ENCODE results near the gene SCYGR6.
"Not testable (repeated sequence)": the region's sequence is repeated elsewhere in the genome, so short reads cannot be mapped to it uniquely, and the experiment has no call there.

The SCYGR6 gene

GRCh38 chr2:227724394-227725039 lies at the start of gene SCYGR6:
TSS of gene SCYGR6 (minus strand) at chr2:227724757. CDS start at chr2:227724757, 0 bp downstream.
- DNase-seq (ENCODE audit: low read depth), result no peak

DNA sequence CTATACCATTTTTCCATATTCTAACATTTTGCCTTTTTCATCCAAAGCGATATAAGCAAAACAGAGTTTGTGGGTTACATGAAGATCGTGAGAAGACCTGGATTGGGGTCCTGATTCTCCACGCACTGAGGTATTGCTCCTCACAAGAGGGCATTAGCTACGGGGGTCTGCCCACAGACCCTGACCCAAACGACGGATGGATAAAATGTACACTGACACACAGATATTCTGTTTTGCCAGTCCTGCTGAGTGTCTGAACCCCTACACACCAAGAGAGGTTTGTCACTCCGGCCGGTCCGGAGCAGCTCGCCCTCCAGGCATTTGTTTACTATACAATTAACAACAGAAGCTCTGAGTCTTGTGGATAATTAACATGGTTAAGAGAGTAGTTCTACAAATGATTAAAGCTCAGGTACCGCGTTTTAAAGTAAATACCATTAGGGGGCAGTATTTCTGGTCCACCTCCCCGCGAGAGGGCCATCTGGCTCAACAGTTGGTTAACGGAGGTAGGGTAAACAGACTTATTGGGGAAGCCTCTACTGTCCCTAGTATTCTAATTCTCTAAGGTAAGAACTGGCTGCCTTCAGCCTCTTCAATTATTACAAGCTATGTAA lies 49.6 kb upstream of the SCYGR6 start:
- no peak for DNase-seq (ENCODE audit: low read depth)

DNA sequence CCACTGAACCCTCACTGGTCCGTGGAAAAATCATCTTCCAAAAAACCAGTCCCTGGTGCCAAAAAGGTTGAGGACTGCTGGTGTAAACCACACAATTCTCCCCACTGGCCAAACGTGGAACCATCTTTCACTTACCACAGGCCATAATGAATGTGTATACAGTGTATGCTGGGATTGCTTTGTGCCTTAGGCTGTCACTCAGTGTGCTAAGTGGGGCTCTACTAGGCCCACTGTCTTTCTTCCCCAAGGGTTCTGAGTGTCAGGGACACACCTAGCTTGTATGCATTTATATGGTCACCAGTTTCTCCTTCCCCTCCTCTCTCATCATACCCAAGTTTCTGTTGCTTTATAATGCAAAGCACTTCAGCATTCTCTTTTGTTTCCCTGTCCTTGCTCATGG lies 48.4 kb upstream of the SCYGR6 start:
- no peak for DNase-seq (ENCODE audit: low read depth)

DNA sequence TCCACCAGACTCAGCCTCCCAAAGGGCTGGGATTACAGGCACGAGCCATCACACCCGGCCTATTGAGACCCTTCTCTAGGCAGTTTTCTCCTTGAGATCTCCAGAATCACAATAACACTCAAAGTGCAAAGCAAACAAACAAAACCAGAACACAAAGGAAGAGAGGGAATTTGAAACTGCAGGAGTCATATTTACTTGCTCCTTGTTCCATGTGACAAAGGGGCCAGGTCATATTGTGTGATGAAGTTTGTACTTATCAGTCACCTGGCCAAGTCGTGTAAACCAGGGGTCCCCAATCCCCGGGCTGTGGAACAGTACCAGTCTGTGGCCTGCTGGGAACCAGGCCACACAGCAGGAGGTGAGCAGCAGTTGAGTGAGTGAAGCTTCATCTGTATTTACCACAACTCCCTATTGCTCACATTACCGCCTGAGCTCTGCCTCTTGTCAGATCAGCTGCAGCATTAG lies 47.7 kb upstream of the SCYGR6 start:
- DNase-seq (ENCODE audit: low read depth), result no peak

GRCh38 chr2:227767830-227768229 lies 43.3 kb upstream of the SCYGR6 start:
- no peak for DNase-seq (ENCODE audit: low read depth)

DNA sequence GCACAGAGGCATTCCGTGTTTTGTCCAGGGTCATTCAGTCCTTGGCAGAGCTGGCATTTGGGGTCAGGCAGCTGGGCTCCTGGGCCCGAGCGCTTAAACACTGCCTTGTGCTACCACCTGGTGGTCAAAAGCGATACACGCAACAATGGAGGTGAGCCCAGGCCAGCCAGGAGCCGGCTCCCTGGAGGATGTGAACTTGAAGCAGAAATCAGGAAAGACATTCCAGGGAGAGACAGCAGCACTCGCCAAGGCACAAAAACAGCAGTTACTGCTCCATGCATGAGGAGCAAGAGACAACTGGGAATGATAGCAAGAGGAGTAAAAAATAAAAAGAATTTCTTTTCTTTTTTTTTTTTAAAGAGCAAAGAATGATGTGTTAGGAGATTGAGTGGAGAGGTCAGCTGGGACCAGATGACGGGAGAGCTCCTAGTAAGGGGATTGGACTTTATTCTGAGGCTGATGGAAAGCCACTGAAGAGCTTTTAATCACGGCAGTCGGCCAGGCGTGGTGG lies 41.9 kb upstream of the SCYGR6 start:
- peak; percentile 62 for DNase-seq (ENCODE audit: low read depth)

- DNase-seq (ENCODE audit: low read depth), result no peak
Observed at GRCh38 chr2:227765788-227766372, 41.3 kb upstream of the SCYGR6 start.

DNA sequence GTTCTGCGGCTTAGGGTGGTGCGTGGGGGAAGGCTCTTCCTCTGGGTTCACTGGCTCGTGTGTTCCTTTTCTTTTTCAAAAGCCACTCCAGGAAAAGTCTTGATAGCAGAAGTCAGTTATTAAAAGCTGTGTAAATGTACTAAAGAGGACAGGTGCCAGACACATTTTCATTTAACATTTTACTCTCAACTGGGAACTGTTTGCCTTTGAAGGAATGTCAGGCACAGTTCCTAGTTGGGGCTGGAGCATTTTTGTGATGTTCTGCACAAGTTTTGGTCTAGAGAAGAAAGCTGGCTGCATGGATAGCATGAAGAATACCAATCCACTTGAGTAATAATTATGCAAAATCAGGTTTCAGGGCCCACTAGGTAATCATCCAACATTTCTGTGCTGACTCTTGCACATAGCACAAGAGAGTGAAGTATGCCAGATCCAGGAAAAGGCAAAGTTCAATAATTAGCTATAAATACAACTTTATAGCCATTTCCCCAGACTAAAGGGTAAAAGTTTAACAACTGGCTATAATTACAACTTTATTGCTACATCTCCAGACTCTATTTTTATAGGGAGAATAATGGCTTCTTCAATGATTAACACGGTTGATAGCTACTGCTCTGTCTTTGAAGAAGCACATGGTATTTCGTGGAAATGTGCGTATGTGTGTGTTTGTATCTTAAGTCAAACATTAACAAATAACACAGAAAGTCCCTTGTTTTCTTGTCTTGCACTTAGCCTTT lies 37.4 kb upstream of the SCYGR6 start:
- no peak for DNase-seq (ENCODE audit: low read depth)

DNA sequence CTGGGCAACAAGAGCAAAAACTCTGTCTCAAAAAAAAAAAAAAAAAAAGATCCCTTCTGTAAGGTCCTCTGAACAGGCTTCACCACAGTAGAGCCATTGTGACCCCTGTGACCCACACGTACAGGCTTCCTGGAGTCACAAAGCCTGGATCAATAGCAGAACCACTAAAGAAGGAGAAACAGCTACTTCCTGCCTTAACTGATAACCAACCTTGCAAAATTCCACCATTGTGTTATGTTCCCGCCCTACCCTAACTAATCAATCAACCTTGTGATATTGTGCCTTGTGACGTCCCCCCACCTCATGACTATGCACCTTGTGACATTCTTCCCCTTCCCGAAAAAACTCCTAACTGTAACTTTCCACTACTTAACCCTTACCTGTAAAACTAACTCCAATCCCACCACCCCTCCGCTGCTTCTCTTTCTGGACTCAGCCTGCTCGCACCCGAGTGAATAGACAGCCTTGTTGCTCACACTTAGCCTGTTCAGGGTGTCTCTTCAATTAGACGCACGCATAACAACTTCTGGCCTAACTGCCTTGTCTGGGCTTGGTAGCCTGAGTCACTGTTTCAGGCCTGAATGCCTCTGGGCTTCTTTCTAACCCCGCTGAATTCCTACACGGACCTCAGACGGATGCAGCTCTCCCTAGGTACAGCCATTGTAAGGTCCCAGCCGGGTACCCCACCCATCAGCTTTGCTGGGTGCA lies 35.0 kb upstream of the SCYGR6 start:
- no peak for DNase-seq (ENCODE audit: low read depth)

GRCh38 chr2:227756261-227756660 lies 31.7 kb upstream of the SCYGR6 start:
- not testable (repeated sequence) for DNase-seq (ENCODE audit: low read depth)

GRCh38 chr2:227748079-227748478 lies 23.5 kb upstream of the SCYGR6 start:
- no peak for DNase-seq (ENCODE audit: low read depth)

GRCh38 chr2:227745594-227745993 lies 21.0 kb upstream of the SCYGR6 start, which contains the start of gene SCYGR8:
TSS of gene SCYGR8 (plus strand) at chr2:227745894. CDS start at chr2:227745894, 0 bp downstream.
- no peak for DNase-seq (ENCODE audit: low read depth)

- not testable (repeated sequence) for DNase-seq (ENCODE audit: low read depth)
Observed at GRCh38 chr2:227740705-227741104, 16.1 kb upstream of the SCYGR6 start.

- DNase-seq (ENCODE audit: low read depth), result no peak
Observed at GRCh38 chr2:227739351-227739750, 14.8 kb upstream of the SCYGR6 start.

DNA sequence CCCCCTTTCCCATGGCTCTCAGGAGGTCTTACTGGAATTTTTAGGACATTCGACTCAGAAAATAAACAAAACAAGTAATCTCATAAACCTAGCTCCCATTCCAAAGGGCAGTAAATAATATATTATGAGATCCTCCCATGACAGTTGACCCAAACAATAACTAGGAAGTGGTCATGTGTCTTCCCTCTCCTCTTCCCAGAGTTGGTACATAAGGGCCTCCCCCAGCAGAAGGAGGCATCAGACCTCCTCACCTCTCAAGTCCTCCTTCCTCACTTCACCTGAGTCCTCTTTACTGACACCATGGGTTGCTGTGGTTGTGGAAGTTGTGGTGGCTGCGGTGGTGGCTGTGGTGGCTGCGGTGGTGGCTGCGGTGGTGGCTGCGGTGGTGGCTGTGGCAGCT lies 3.5 kb upstream of the SCYGR6 start, which contains the start of gene SCYGR7:
SCYGR7 (plus strand) TSS at position 301 of the 400 bp plus-strand sequence; CDS start at position 301, 0 bp downstream.
- DNase-seq (ENCODE audit: low read depth), result no peak

- DNase-seq (ENCODE audit: low read depth), result not testable (repeated sequence)
Observed at GRCh38 chr2:227722821-227723220, 1.7 kb downstream of the SCYGR6 start.

DNA sequence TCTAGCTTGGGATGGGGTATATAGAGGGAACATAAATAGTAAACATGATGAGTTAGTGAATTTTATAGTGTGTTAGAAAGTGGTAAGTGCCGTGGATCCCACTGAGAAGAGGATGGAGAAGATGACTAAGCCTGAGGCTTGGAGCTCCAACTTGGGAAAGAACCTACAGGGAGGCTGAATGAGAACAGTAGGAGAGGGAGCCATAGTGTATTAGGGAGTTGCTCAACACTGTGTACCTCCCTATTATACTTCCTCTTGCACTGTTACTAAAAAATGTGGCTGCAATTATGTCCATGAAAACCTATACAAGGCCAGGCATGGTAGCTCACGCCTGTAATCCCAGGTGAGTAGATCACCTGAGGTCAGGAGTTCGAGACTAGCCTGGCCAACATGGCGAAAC lies 3.9 kb downstream of the SCYGR6 start:
- no peak for DNase-seq (ENCODE audit: low read depth)

DNA sequence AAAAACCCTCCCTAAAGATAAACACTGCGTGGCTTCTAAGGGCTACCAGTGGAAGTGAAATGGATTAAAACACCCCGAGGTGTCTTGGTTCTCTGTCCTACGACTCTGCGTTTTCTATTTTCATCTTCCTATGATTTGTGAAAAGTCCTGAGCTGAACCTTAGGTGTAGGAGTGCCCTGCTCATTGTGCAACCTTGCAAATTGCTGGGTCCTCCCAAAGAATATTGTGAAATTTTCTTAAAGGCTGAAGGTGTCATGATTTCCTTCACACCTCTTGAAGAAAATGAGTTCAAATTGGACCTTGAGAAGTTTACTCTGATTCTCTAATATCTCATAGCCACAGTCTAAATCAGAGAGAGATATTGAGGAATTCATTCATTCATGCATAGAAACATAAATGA lies 4.9 kb downstream of the SCYGR6 start:
- no peak for DNase-seq (ENCODE audit: low read depth)

DNA sequence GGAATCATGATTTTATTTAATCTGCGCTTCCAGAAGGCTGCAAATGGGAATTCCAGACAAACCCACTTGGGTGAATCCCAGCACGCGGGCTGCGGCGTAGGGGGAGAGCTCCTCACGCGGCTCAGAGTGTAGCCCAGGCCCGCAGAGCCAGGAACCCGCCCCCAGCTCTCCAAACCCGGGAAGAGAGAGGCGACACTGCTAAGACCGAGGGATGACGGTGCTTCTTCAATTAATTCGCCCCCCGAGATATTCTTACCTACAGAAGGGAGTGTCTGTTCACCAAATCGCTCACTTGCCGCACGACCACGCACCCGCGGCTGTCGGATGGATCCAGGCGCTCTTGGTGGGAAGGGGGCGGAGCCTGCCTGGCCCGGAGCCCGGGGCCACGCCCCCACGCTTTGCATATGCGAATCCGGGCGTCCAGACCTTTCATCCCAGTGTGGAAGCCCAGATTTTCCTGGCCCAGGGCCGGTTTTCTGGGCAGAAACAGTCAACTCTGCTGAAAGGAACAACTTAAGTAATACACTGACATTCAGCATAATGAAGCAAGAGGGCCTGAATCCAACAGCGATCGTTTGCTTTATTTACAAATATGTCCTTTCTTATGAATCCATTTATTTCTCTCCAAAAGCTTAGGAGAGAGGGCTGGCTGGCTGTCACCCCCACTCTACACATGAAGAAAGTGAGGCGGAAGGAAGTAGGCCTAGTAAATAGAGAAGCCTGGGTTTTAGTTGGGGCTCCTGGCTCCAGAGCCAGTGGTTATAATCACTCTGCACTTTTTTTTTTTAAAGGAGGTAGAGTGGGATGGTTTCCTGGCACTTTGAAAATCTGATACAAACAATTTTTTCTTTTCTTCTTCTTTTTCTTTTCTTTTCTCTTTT lies 6.6 kb downstream of the SCYGR6 start, which contains the start of gene SLC19A3:
SLC19A3 (minus strand) TSS at position 342 of the 881 bp plus-strand sequence. CDS start 15,710 bp downstream, outside the sequence.
- peak; percentile 75 for DNase-seq (ENCODE audit: low read depth)

DNA sequence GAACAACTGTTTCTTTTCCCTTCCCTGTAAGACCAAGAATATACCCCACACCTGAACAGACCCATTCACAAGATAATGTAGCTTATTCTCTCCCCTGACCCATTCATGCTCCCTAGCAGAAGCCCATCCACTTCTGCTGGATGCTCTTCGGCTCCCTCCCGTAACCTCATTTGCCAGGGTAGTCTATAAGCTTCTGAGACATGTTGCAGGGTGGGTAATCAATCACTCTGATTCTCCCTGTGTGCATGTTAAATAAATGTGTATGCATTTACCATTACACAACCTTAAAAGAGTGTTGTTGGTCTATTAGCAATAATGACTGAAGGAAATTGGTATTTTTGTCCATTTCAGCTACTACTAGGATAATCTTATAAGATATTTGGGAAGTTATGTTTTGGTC lies 8.1 kb downstream of the SCYGR6 start:
- DNase-seq (ENCODE audit: low read depth), result no peak
